M059J (cell line): Measurements from ENCODE around the gene HOXB13. TPM values are rescaled to one million over a fixed set of nuclear protein-coding genes. Genes with fewer than 3 reads are reported as not detected.

Experiments
- DNase-seq: peaks from one replicate; pipeline ENCODE4 v3.0.0-alpha.2; 2012; ENCODE audit warnings: low read depth
- total RNA-seq: library from RNA; depleted of rRNA; stranded (reverse); fragments of >200 nt; shearing (Covaris generic); gene quantifications from 2 replicates; pipeline ENCODE4 v1.2.3, GENCODE V29; 2014; rRNA removed

The HOXB13 gene
- total RNA-seq = 5.0 and 6.6 TPM in 2 replicates

- peak; percentile 81 for DNase-seq
Observed at GRCh38 chr17:48728232-48729231, at the start of gene HOXB13. Gene HOXB13 (minus strand): TSS chr17:48728750. CDS start chr17:48728593, 157 bp downstream.

GRCh38 chr17:48776602-48777001, 48.1 kb upstream of the HOXB13 start:
- no peak for DNase-seq

GRCh38 chr17:48773245-48773644, 44.7 kb upstream of the HOXB13 start:
- DNase-seq = no peak

- no peak for DNase-seq
Observed at GRCh38 chr17:48770954-48771353, 42.4 kb upstream of the HOXB13 start.

GRCh38 chr17:48769009-48769675, 40.6 kb upstream of the HOXB13 start:
- DNase-seq = no peak

- peak; percentile 29 for DNase-seq
Observed at GRCh38 chr17:48767263-48767774, 38.8 kb upstream of the HOXB13 start.

- DNase-seq = no peak
Observed at GRCh38 chr17:48761114-48761513, 32.6 kb upstream of the HOXB13 start.

GRCh38 chr17:48760411-48760810, 31.9 kb upstream of the HOXB13 start:
- DNase-seq = no peak

GRCh38 chr17:48759288-48759687, 30.7 kb upstream of the HOXB13 start:
- no peak for DNase-seq

- DNase-seq = peak; percentile 60
Observed at GRCh38 chr17:48757524-48757961, 29.0 kb upstream of the HOXB13 start.

GRCh38 chr17:48756830-48757251, 28.3 kb upstream of the HOXB13 start:
- DNase-seq = no peak

- no peak for DNase-seq
Observed at GRCh38 chr17:48755356-48755755, 26.8 kb upstream of the HOXB13 start.

GRCh38 chr17:48754500-48755261, 26.1 kb upstream of the HOXB13 start:
- DNase-seq = no peak

- DNase-seq = peak; percentile 72
Observed at GRCh38 chr17:48753794-48754499, 25.4 kb upstream of the HOXB13 start.

GRCh38 chr17:48752399-48753288, 24.1 kb upstream of the HOXB13 start:
- no peak for DNase-seq

- no peak for DNase-seq
Observed at GRCh38 chr17:48751733-48752398, 23.3 kb upstream of the HOXB13 start.

- no peak for DNase-seq
Observed at GRCh38 chr17:48751172-48751571, 22.6 kb upstream of the HOXB13 start.

- no peak for DNase-seq
Observed at GRCh38 chr17:48749621-48750553, 21.3 kb upstream of the HOXB13 start.
